Activated T-cell treated with anti-CD3 and anti-CD28 coated beads, Interleukin-2, amount 50 U/mL, for 72 hours (primary cell): ENCODE results near the gene MBD3. TPM values are rescaled to one million over a fixed set of nuclear protein-coding genes. Genes with fewer than 3 reads are reported as not detected.
"Not testable (repeated sequence)": the region's sequence is repeated elsewhere in the genome, so short reads cannot be mapped to it uniquely, and the experiment has no call there.

ENCODE experiments used
- ATAC-seq, 2 donors: fragments of 150-1000 bp; cut with Tn5 transposase; replicated peaks in 1 of 2; 2 replicates each; pipeline ENCODE4 v1.10.0; 2021; ENCODE audit warnings: moderate library complexity in 2 of 2, mild to moderate bottlenecking in 1 of 2
- DNase-seq, 2 donors: peaks; one replicate each; pipeline ENCODE4 v3.0.0; 2021 to 2022; ENCODE audit warnings: mixed read lengths in 1 of 2
- H3K27ac Mint-ChIP-seq: one replicate; pipeline ENCODE4 v1.8.0; 2022; ENCODE audit warnings: mild to moderate bottlenecking, moderate library complexity, mixed read lengths
- H3K27me3 Mint-ChIP-seq: one replicate; pipeline ENCODE4 v1.8.0; 2022; ENCODE audit warnings: low read depth, mixed read lengths
- H3K36me3 Mint-ChIP-seq, 2 donors: one replicate each; pipeline ENCODE4 v1.8.0; 2022; ENCODE audit warnings: mixed read lengths in 2 of 2, mild to moderate bottlenecking in 1 of 2; ENCODE audit not compliant: insufficient read depth in 2 of 2
- H3K4me1 Mint-ChIP-seq: one replicate; pipeline ENCODE4 v1.8.0; 2022; ENCODE audit warnings: low read depth, mixed read lengths
- H3K4me3 Mint-ChIP-seq, 2 donors: one replicate each; pipeline ENCODE4 v1.8.0; 2022; ENCODE audit warnings: mild to moderate bottlenecking in 2 of 2, mixed read lengths in 2 of 2, moderate library complexity in 2 of 2
- H3K9me3 Mint-ChIP-seq, 2 donors: one replicate each; pipeline ENCODE4 v1.8.0; 2022; ENCODE audit warnings: mixed read lengths in 2 of 2
- total RNA-seq, 2 donors: library from RNA; stranded (reverse); gene quantifications; one replicate each; pipeline ENCODE4 v1.2.3, GENCODE V29; 2022

MBD3 gene, protein sequence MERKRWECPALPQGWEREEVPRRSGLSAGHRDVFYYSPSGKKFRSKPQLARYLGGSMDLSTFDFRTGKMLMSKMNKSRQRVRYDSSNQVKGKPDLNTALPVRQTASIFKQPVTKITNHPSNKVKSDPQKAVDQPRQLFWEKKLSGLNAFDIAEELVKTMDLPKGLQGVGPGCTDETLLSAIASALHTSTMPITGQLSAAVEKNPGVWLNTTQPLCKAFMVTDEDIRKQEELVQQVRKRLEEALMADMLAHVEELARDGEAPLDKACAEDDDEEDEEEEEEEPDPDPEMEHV
- 10 to 100 TPM; 71.2 to 77.9 TPM for total RNA-seq

DNA sequence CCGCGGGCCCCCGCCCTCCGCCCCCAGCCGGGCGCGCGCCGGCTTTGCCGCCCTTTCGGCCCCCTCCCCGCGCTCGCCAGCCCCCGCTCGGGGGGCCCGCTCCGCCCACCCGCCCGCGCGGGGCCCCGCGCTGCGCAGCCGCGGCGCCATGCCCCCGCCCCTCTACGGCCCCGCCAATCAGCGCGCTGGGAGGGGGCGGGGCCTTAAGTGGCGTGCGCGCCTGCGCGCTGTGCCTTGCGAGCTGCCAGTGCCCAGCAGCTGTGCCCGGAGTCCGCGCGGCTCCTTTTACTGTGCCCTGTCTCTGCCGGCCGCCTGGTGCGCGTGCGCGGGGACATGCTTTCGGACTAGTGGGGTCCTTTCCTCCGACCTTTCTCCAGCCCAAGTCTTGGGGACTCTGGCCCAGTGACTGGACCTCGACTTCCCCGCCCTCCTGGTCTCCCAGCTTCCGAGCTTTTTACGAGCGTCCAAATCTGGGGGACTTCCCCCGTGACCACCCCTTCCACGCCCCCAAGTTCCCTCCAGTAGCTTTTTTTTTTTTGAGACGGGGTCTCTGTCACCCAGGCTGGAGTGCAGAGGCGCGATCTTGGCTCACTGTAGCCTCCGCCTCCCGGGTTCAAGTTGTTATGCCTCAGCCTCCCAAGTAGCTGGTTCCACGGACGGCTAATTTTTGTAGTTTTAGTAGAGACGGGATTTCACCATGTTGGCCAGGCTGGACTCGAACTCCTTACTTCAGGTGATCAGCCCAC is at the start of gene MBD3:
MBD3 (minus strand) TSS at position 111 of the 746 bp plus-strand sequence. CDS start 234 bp downstream, outside the sequence.
- peaks cover 33% of the 10 kb centered on the region for H3K4me1 Mint-ChIP-seq
- no peaks in the 10 kb centered on the region for H3K9me3 Mint-ChIP-seq
- peak within 1 kb of the TSS; percentile 94 to 98 for H3K4me3 Mint-ChIP-seq
- peak; percentile 91 to 94 for DNase-seq
- H3K27me3 Mint-ChIP-seq = no peaks in the 10 kb centered on the region
- peak within 1 kb of the TSS; percentile 87 for H3K27ac Mint-ChIP-seq
- peaks cover 0 to 4% of the 10 kb centered on the region in 2 donors for H3K36me3 Mint-ChIP-seq
- ATAC-seq = peak; percentile 82 to 83

DNA sequence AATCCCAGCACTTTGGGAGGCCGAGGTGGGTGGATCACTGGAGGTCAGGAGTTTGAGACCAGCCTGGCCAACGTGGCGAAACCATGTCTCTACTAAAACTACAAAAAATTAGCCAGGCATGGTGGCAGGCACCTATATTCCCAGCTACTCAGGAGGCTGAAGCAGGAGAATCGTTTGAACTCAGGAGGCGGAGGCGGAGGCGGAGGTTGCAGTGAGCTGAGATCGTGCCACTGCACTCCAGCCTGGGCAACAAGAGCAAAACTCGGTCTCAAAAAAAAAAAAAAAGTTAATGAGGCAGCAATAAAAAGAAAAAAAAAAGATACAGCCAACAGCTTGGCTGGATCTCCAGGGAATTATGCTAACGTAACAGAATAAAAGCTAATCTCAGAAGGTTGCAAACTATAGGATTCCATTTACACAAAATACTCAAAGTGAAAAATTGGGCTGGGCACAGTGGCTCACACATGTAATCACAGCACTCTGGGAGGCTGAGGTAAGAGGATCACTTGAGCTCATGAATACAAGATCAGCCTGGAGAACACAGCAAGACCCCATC is 48.3 kb upstream of the MBD3 start:
- H3K36me3 Mint-ChIP-seq = peaks cover 0 to 24% of the 10 kb centered on the region in 2 donors
- not testable (repeated sequence) for H3K27me3 Mint-ChIP-seq, H3K27ac Mint-ChIP-seq, ATAC-seq, DNase-seq, H3K4me3 Mint-ChIP-seq, H3K9me3 Mint-ChIP-seq, H3K4me1 Mint-ChIP-seq

DNA sequence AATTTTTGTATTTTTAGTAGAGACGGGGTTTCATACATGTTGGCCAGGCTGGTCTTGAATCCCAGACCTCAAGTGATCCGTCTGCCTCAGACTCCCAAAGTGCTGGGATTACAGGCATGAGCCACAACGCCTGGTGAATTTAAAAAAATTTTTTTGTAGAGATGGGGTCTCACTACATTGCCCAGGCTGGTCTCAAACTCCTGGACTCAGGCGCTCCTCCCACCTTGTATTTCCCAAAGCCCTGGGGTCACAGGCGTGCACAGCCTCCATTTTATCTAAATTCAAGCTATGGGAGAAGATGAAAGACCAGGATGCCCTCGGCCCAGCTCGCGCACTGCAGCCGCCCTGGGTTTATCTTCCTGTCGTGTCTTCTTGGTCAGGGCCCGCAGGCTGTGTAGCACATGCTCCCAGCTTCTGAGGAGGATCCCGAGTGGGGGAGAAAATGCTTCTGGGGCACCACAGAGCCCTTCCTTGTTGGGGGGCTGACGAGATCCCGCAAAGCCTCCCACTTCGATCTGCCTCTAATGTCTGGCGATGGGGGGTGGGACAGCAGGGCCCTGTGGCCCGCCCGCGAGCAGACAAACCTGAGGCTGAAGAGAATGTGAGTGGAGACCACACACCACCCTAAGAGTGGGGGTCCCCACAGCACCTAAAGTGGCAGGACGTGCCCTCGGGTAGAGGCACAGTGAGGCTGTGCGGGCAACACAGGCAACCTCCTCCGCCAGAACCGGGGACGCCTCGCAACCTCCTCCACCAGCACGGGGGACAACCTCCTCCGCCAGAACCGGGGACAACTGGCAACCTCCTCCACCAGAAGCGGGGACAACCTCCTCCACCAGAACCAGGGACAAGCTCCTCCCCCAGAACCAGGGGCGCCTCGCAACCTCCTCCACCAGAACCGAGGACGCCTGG is 43.9 kb upstream of the MBD3 start:
- H3K9me3 Mint-ChIP-seq = no peaks in the 10 kb centered on the region
- ATAC-seq (no peak), DNase-seq (no peak)
- peaks cover 0 to 24% of the 10 kb centered on the region in 2 donors for H3K36me3 Mint-ChIP-seq
- H3K27ac Mint-ChIP-seq = no peak overlapping the region
- no peaks in the 10 kb centered on the region for H3K4me1 Mint-ChIP-seq
- H3K27me3 Mint-ChIP-seq = no peaks in the 10 kb centered on the region
- no peak overlapping the region for H3K4me3 Mint-ChIP-seq

GRCh38 chr19:1634938-1635243 is 42.2 kb upstream of the MBD3 start:
- Mint-ChIP-seq H3K9me3 (no peaks in the 10 kb centered on the region), H3K27me3 (no peaks in the 10 kb centered on the region), H3K27ac (no peak overlapping the region), H3K4me1 (no peaks in the 10 kb centered on the region), H3K4me3 (no peak overlapping the region), H3K36me3 (peaks cover 0 to 24% of the 10 kb centered on the region in 2 donors)
- DNase-seq (no peak), ATAC-seq (no peak)

DNA sequence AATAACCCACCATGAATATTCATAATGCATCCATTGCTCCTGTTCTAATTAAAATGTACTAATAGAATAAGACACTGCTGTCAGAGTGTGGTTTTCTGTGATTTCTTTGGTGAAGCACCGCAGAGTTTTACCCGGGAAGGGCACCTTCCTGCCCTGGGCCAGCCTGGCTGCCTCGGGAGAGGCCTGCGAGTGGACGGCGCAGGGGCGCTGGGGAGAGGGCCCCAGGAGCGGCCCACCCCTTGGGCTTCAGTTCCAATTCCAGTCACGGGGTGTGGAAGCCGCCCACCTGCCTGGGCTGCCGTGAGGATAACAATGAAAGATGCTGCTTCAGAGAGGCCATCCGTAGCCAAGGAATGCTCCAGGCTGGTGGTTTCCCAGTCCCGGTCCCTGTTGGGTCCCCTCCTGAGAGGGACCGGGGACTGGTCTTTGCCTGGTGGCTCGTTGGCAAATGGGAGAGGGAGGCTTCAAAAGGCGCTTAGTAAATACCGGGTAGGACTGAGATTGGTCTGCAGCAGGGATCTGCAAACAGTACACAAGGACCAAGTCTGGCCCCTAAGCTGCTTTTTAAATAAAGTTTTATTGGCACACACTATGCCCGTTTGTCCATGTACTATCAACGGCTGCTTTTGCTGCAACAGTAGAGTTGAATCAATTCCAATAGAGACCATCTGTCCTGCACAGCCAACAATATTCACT is 41.7 kb upstream of the MBD3 start:
- DNase-seq (no peak), ATAC-seq (no peak)
- Mint-ChIP-seq H3K4me3 (no peak overlapping the region), H3K27me3 (no peaks in the 10 kb centered on the region), H3K9me3 (no peaks in the 10 kb centered on the region), H3K36me3 (peaks cover 0 to 20% of the 10 kb centered on the region in 2 donors), H3K4me1 (no peaks in the 10 kb centered on the region), H3K27ac (no peak overlapping the region)

DNA sequence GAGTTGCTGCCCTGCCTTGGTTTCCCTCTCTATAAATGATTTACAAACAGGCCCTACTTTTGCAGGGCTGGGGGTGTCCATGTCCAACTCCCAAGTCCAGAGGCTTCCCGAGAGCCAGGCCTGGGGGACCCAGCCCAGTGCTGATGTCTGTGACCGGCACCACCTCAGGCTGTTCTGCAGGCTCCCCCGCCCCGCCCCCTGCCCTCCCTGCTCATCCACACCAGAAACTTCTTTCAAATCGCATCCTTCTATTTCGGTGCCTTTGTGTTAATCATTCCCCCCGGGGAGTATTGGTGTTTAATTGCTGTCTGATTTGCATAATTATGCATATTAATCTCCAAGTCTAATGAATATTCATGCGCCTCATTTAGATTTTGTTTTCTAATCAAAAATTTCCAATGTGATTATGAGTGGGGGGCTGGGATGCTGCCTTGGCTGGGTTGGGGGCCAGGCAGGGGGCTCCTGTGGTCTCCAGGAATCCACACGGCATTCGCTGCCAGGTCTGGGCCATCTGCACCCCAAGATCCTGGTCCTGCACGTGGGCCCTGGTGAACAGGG is 40.7 kb upstream of the MBD3 start:
- H3K4me1 Mint-ChIP-seq = no peaks in the 10 kb centered on the region
- ATAC-seq (no peak), DNase-seq (no peak)
- no peak overlapping the region for H3K4me3 Mint-ChIP-seq
- no peaks in the 10 kb centered on the region for H3K27me3 Mint-ChIP-seq
- peaks cover 0 to 16% of the 10 kb centered on the region in 2 donors for H3K36me3 Mint-ChIP-seq
- no peaks in the 10 kb centered on the region for H3K9me3 Mint-ChIP-seq
- H3K27ac Mint-ChIP-seq = no peak overlapping the region

- Mint-ChIP-seq H3K36me3 (peaks cover 0 to 11% of the 10 kb centered on the region in 2 donors), H3K27ac (no peak overlapping the region), H3K27me3 (no peaks in the 10 kb centered on the region), H3K4me1 (no peaks in the 10 kb centered on the region), H3K4me3 (no peak overlapping the region), H3K9me3 (no peaks in the 10 kb centered on the region)
- DNase-seq (no peak), ATAC-seq (no peak)
Measured at GRCh38 chr19:1632462-1633268, 40.0 kb upstream of the MBD3 start.

GRCh38 chr19:1631557-1632100 is 39.0 kb upstream of the MBD3 start:
- no peaks in the 10 kb centered on the region for H3K27me3 Mint-ChIP-seq
- no peaks in the 10 kb centered on the region for H3K4me1 Mint-ChIP-seq
- no peak for DNase-seq
- no peak overlapping the region for H3K4me3 Mint-ChIP-seq
- H3K27ac Mint-ChIP-seq = no peak overlapping the region
- ATAC-seq = no peak
- H3K9me3 Mint-ChIP-seq = no peaks in the 10 kb centered on the region
- H3K36me3 Mint-ChIP-seq = peaks cover 0 to 6% of the 10 kb centered on the region in 2 donors

- ATAC-seq (no peak), DNase-seq (no peak)
- H3K9me3 Mint-ChIP-seq = no peaks in the 10 kb centered on the region
- peaks cover 0 to 4% of the 10 kb centered on the region in 2 donors for H3K36me3 Mint-ChIP-seq
- H3K27ac Mint-ChIP-seq = no peak overlapping the region
- H3K4me1 Mint-ChIP-seq = no peaks in the 10 kb centered on the region
- no peak overlapping the region for H3K4me3 Mint-ChIP-seq
- no peaks in the 10 kb centered on the region for H3K27me3 Mint-ChIP-seq
Measured at GRCh38 chr19:1630811-1631210, 38.1 kb upstream of the MBD3 start.

DNA sequence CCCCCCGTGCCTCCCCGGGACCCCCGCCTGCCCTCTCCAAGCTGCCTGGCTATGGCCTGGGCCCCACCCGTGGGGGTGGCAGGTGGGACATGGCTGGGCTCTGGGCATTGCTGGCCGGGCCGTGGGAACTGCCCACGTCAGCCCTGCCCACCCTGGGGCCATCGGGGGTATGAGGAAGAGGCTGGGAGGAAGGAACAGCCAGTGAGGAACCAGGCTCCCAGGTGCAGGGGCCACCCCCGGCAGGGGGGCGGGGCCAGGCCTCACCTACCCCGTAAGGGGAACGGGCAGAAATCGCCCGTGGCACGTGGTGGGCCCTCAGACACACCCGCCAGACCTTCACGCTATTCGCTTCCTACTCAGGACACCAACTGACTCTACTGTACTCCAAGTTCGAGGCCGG is 37.3 kb upstream of the MBD3 start:
- Mint-ChIP-seq H3K9me3 (no peaks in the 10 kb centered on the region), H3K27ac (no peak overlapping the region), H3K4me3 (no peak overlapping the region), H3K27me3 (no peaks in the 10 kb centered on the region), H3K4me1 (no peaks in the 10 kb centered on the region), H3K36me3 (no peaks in the 10 kb centered on the region)
- ATAC-seq (no peak), DNase-seq (no peak)

GRCh38 chr19:1629256-1629808 is 36.7 kb upstream of the MBD3 start:
- Mint-ChIP-seq H3K27me3 (no peaks in the 10 kb centered on the region), H3K27ac (no peak overlapping the region), H3K4me3 (no peak overlapping the region), H3K9me3 (no peaks in the 10 kb centered on the region), H3K36me3 (no peaks in the 10 kb centered on the region), H3K4me1 (no peaks in the 10 kb centered on the region)
- ATAC-seq = no peak
- DNase-seq = no peak
